ENCODE results near the gene EME2. TPM values are rescaled to one million over a fixed set of nuclear protein-coding genes. Genes with fewer than 3 reads are reported as not detected.

Gene EME2
- total and polyA plus RNA-seq, 2 donors from 2014 or later, result 5.1 to 23.8 TPM

DNA sequence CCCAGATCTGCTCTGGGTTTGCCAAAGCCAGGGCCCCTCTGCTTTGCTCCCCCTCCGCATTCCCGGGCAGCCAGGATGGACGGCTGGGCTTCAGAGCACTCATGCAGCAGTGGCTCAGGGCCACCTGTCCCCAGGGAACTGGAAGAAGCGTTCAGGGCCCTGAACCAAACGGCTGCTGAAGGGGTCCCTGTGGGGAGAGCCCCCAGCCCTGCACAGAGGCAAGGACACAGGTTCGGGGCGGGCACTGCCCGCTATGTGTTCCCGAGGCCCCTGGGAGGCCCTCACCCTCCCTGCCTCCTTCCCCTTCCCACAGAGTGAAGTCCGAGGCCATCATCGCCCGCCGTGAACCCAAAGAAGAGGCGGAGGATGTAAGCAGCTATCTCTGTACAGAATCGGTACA, 11.7 kb upstream of the EME2 start:
- H3K36me3 ChIP-seq (ENCODE audit: control insufficient read depth in 2 of 3, insufficient read depth in 3 of 3, low read length in 3 of 3), result peaks cover 0 to 14% (median 6%) of the 10 kb centered on the region in 3 donors
- TF ChIP-seq, protein P1, sequence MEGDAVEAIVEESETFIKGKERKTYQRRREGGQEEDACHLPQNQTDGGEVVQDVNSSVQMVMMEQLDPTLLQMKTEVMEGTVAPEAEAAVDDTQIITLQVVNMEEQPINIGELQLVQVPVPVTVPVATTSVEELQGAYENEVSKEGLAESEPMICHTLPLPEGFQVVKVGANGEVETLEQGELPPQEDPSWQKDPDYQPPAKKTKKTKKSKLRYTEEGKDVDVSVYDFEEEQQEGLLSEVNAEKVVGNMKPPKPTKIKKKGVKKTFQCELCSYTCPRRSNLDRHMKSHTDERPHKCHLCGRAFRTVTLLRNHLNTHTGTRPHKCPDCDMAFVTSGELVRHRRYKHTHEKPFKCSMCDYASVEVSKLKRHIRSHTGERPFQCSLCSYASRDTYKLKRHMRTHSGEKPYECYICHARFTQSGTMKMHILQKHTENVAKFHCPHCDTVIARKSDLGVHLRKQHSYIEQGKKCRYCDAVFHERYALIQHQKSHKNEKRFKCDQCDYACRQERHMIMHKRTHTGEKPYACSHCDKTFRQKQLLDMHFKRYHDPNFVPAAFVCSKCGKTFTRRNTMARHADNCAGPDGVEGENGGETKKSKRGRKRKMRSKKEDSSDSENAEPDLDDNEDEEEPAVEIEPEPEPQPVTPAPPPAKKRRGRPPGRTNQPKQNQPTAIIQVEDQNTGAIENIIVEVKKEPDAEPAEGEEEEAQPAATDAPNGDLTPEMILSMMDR (IDR thresholded peaks at IDR 0.05; ENCODE audit: borderline replicate concordance, extremely low read depth, insufficient read depth), result no peak
- no peak for FAIRE-seq
- H3K9me3 ChIP-seq (ENCODE audit: control insufficient read depth in 2 of 3, insufficient read depth in 1 of 3, low read length in 3 of 3), result no peaks in the 10 kb centered on the region
- no peak for DNase-seq
- no peak overlapping the region for H3K4me3 ChIP-seq (ENCODE audit: low read length in 3 of 3)
- no peak overlapping the region for H3K27ac ChIP-seq (ENCODE audit: low read depth in 2 of 2, low read length in 2 of 2)
- intact Hi-C loops (cut with DNase I), result no loop called here
- no peaks in the 10 kb centered on the region for H3K27me3 ChIP-seq (ENCODE audit: control insufficient read depth, insufficient read depth, low read length)
- no peak overlapping the region for H3K9ac ChIP-seq (ENCODE audit: low read length in 3 of 3)
- H3K4me1 ChIP-seq (ENCODE audit: control insufficient read depth in 2 of 3, insufficient read depth in 2 of 3, low read depth in 1 of 3, low read length in 3 of 3), result no peaks in the 10 kb centered on the region

DNA sequence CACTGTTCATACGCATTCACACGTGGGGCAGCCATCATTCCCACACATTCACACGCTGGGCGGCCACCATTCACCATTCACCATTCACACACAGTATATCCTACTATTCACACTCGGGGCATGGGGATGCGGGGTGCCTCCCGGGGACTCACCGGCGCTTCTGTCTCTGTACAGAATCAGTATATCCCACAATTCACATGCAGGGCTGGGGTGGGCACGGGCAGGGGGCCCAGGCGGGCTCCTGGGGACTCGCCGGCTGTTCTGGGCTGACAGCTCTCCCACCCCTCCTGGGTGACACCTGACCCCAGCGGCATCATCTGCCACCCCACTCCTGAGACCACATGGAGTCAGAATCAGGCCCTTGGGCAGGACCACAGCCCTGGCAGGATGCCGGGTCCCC, 10.9 kb upstream of the EME2 start:
- intact Hi-C loops (cut with DNase I), result no loop called here

DNA sequence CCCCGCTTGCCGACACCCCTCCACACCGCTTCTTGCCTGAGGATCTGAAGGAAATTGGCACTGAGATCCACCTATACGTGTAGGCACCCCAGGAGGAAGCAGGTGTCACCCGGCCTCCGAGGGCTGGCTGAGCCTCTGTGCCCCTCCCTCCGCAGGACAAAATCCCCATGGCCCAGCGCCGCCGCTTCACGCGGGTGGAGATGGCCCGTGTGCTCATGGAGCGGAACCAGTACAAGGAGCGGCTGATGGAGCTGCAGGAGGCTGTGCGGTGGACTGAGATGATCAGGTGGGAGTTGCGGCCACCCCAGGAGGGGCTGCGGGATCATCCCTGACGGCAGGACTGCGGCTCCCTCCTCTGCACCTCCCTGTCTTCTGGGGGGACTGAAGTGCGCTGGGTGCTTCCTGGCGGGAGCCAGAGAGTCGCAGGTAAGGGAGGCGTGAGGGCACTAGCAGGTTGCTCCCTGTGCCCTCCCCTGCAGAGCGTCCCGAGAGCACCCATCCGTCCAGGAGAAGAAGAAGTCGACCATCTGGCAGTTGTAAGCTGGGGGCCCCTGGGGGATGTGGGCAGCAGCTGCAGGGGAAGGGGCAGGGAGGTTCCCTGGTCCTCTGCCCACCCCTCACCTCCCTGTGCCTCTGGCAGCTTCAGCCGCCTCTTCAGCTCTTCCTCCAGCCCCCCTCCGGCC, 10.3 kb upstream of the EME2 start:
- TF ChIP-seq, protein P1 (IDR thresholded peaks at IDR 0.05; ENCODE audit: borderline replicate concordance, extremely low read depth, insufficient read depth), result no peak
- Histone ChIP-seq H3K27me3 (ENCODE audit: control insufficient read depth, insufficient read depth, low read length) (no peaks in the 10 kb centered on the region), H3K36me3 (ENCODE audit: control insufficient read depth in 2 of 3, insufficient read depth in 3 of 3, low read length in 3 of 3) (peaks cover 0 to 14% (median 9%) of the 10 kb centered on the region in 3 donors), H3K4me1 (ENCODE audit: control insufficient read depth in 2 of 3, insufficient read depth in 2 of 3, low read depth in 1 of 3, low read length in 3 of 3) (no peaks in the 10 kb centered on the region), H3K9me3 (ENCODE audit: control insufficient read depth in 2 of 3, insufficient read depth in 1 of 3, low read length in 3 of 3) (no peaks in the 10 kb centered on the region), H3K9ac (ENCODE audit: low read length in 3 of 3) (no peak overlapping the region), H3K4me3 (ENCODE audit: low read length in 3 of 3) (no peak overlapping the region), H3K27ac (ENCODE audit: low read depth in 2 of 2, low read length in 2 of 2) (no peak overlapping the region)
- intact Hi-C loops (cut with DNase I), result no loop called here
- FAIRE-seq (no peak), DNase-seq (peak in 4 of 5 donors; percentile 4 to 52 (median 27))

More for the DNA sequence above, 10.9 kb upstream of the EME2 start:
- H3K9me3 ChIP-seq (ENCODE audit: control insufficient read depth in 2 of 3, insufficient read depth in 1 of 3, low read length in 3 of 3), result no peaks in the 10 kb centered on the region
- H3K36me3 ChIP-seq (ENCODE audit: control insufficient read depth in 2 of 3, insufficient read depth in 3 of 3, low read length in 3 of 3), result peaks cover 0 to 14% (median 6%) of the 10 kb centered on the region in 3 donors
- H3K4me3 ChIP-seq (ENCODE audit: low read length in 3 of 3), result no peak overlapping the region
- FAIRE-seq, result no peak
- DNase-seq, result no peak
- no peak overlapping the region for H3K9ac ChIP-seq (ENCODE audit: low read length in 3 of 3)
- no peaks in the 10 kb centered on the region for H3K27me3 ChIP-seq (ENCODE audit: control insufficient read depth, insufficient read depth, low read length)
- no peak overlapping the region for H3K27ac ChIP-seq (ENCODE audit: low read depth in 2 of 2, low read length in 2 of 2)
- TF ChIP-seq, protein P1 (IDR thresholded peaks at IDR 0.05; ENCODE audit: borderline replicate concordance, extremely low read depth, insufficient read depth), result no peak
- H3K4me1 ChIP-seq (ENCODE audit: control insufficient read depth in 2 of 3, insufficient read depth in 2 of 3, low read depth in 1 of 3, low read length in 3 of 3), result no peaks in the 10 kb centered on the region

Data from kidney (tissue), 14 donors.